ENCODE results near the gene MB.

The MB gene

GRCh38 chr22:35620624-35621251 lies 3.6 kb upstream of the MB start:
- ChIA-PET POLR2A (ENCODE audit: low non-redundant PET) (no interaction called here), CTCF (interaction anchor here (0.5 to 0.8 kb wide), 4 partner anchors 29 to 269 kb away, joined by 3 to 4 read pairs (median 4); no protein-coding TSS in a partner anchor)
- no peak for DNase-seq (ENCODE audit: low spot score)
- H3K27ac ChIP-seq = no peak overlapping the region
- no peak for TF ChIP-seq CTCF (conservative IDR thresholded peaks at IDR 0.05; ENCODE audit: low read depth)

- TF ChIP-seq CTCF (conservative IDR thresholded peaks at IDR 0.05; ENCODE audit: low read depth) = no peak
- H3K27ac ChIP-seq = no peak overlapping the region
- DNase-seq (ENCODE audit: low spot score) = no peak
- POLR2A ChIA-PET (ENCODE audit: low non-redundant PET) = no interaction called here
- CTCF ChIA-PET = no interaction called here
These were observed 2.4 kb upstream of the MB start for GRCh38 chr22:35619336-35620094.

- DNase-seq (ENCODE audit: low spot score) = no peak
- CTCF ChIA-PET = interaction anchor here (0.7 kb wide), 1 partner anchor 44 kb away, joined by 3 read pairs; no protein-coding TSS in a partner anchor
- no peak for TF ChIP-seq CTCF (conservative IDR thresholded peaks at IDR 0.05; ENCODE audit: low read depth)
- POLR2A ChIA-PET (ENCODE audit: low non-redundant PET) = no interaction called here
- no peak overlapping the region for H3K27ac ChIP-seq
These were observed 1.5 kb upstream of the MB start for GRCh38 chr22:35618427-35619223.

- no peak for TF ChIP-seq CTCF (conservative IDR thresholded peaks at IDR 0.05; ENCODE audit: low read depth)
- DNase-seq (ENCODE audit: low spot score) = no peak
- ChIA-PET CTCF (no interaction called here), POLR2A (ENCODE audit: low non-redundant PET) (no interaction called here)
- H3K27ac ChIP-seq = no peak overlapping the region
These were observed 1.1 kb downstream of the MB start for GRCh38 chr22:35616043-35616442.

GRCh38 chr22:35615156-35615555 lies 2.0 kb downstream of the MB start:
- H3K27ac ChIP-seq = peak overlapping the region; percentile 11; the same call in 1 of the 2 replicates
- ChIA-PET CTCF (interaction anchor here (0.6 kb wide), 1 partner anchor 39 kb away, joined by 3 read pairs; no protein-coding TSS in a partner anchor), POLR2A (ENCODE audit: low non-redundant PET) (no interaction called here)
- TF ChIP-seq CTCF (conservative IDR thresholded peaks at IDR 0.05; ENCODE audit: low read depth) = no peak
- DNase-seq (ENCODE audit: low spot score) = no peak

GRCh38 chr22:35614404-35614803 lies 2.7 kb downstream of the MB start:
- DNase-seq (ENCODE audit: low spot score) = no peak
- no peak overlapping the region for H3K27ac ChIP-seq
- ChIA-PET CTCF (no interaction called here), POLR2A (ENCODE audit: low non-redundant PET) (no interaction called here)
- no peak for TF ChIP-seq CTCF (conservative IDR thresholded peaks at IDR 0.05; ENCODE audit: low read depth)
